HG03196 (cell line): ENCODE measurements around the gene TMEM130.

Source experiments
- ATAC-seq: cut with Tn5 transposase; IDR thresholded peaks from one replicate; pipeline ENCODE4 v1.9.1; 2021; ENCODE audit not compliant: unreplicated experiment

Gene TMEM130

GRCh38 chr7:98808751-98809460, 60.9 kb downstream of the TMEM130 start:
- no peak for ATAC-seq

DNA sequence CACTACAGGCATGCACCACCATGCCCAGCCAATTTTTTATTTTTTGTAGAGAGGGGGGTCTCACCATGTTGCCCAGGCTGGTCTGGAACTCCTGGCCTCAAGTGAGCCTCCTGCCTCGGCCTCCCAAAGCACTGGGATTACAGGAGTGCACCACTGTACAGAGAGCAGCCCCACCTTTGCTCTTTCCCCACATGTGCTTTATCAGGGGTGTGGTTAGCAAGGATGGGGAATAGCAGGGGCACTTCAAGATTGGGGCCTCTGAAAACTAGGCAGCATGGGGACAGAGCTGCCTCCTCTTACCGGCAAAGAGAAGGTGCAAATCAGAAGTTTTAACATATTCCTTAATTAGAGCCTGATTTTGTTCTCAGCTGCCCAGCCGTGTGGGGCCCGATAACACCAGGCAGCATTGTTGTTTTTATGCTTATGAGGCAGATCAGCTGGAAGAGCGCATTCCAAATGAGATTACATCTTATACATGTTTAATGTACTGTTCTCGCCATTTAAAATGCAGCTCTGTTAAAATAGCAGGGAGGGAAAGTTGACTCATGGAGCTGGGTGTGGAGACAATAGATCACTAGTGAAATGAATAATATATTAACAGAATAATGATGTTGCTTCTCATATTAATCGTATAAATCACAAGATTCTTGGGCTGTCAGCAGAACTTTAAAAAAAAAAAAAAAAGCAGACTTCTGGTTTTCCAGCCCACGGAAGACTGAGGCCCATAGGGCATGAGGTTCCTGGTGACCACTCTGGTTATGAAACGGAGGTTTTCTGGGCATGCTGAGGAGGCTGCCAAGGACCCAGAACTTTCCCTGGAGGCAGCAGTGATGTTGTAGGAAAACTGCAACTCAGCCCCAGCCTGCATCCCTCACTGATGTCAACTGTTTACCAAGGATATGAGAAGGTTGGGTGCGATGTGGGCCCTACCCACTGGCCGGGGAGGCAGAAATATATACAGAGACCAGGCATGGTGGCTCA, 62.5 kb downstream of the TMEM130 start:
- no peak for ATAC-seq

- no peak for ATAC-seq
These were observed 63.6 kb downstream of the TMEM130 start for GRCh38 chr7:98805956-98806838.

DNA sequence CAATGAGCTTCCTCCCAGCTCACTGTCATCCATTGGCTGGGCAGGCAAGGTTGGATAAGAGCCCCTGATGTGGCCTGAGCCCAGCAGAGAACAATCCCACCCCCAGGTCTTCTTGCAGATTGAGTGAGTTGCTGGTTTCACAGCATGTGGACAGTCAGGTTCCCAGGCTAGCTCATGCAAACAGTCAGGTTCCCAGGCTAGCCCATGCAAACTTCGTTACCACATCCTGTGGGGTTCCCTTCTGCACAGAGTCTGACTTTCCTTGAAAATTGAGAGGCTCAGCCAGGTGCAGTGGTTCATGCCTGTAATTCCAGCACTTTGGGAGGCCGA, 67.1 kb downstream of the TMEM130 start:
- peak; percentile 32 for ATAC-seq

DNA sequence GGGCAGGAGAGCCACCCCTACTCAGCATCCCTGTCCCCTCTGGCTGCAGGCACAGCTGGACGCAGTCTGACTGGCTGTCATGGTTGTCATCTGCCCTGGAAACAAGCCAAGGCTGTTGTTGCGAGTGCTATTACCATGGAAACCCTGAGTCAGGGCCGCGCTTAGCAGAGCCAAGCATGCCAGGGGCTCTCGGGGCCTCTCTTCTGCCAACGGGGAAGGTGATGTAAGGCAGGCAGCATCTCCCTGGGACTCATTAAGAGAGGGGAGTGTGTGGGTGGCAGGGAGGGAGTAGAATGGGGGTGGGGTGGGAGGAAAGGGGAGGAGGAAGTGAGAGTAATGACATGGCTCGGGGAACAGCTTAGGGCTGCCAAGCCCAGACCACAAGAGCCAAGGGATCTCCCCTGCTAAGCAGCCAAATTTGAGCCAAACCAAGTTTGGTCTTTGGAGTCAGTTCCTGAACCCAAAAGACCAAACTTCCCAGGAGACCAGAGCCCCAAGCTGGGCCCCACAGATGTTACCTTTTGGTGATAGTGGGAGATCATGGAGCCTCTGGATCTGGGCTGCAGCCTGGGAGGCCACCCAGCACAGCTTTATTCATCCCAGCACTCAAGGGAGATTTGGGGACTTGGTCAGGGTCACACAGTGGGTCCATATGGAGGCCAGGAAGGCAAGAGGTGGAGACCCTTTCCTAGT, 67.6 kb downstream of the TMEM130 start:
- ATAC-seq = peak; percentile 92

DNA sequence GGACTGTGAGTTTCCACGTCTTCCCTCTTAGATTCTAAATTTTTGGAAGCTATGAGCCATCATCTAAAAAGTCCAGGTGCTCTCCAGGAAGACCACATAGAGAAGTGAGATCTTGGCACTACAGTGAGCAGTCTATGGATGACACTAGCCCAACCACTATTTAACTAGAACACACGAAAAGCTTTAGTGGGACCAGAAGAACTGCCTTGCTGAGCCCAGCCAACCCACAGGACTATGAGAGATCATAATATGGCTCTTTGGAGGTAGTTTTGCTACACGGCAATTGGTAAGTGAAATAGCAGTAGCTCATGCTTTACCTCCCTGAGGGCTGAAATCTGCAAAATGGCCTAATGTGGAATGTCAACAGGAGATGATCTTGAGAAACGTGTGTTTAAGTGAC, 68.8 kb downstream of the TMEM130 start:
- ATAC-seq = no peak

DNA sequence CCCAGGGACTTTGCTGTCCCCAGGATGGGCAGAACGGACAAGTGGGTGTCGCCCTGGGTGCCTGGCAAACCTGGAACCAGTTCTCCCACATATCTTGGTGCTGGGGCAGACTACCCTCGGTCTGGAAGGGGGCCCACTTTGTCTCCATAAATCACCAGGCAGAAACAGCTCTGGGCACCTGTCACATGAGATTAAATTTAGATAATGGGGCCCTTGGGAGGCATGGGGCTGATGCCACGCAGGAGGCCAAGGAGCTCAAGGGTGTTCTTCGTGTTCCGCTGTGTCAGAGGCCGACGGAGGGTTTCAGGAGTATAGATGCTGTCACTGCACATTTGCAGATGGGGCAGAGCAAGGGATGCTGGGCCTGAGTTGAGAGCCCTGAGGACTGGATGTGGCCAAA, 72.7 kb downstream of the TMEM130 start:
- no peak for ATAC-seq
